Type B pancreatic cell (in vitro differentiated cells): Measurements from ENCODE around the gene SPATA3. TPM values are rescaled to one million over a fixed set of nuclear protein-coding genes. Genes with fewer than 3 reads are reported as not detected.
"Not testable (repeated sequence)": the region's sequence is repeated elsewhere in the genome, so short reads cannot be mapped to it uniquely, and the experiment has no call there.

Source experiments
- DNase-seq: peaks from one replicate; pipeline ENCODE4 v3.0.0; 2021; ENCODE audit warnings: mixed read lengths; ENCODE audit not compliant: unreplicated experiment; ENCODE audit errors: extremely low spot score
- H3K27ac Mint-ChIP-seq: 2 replicates; pipeline ENCODE4 v1.8.0; 2021; ENCODE audit warnings: mild to moderate bottlenecking, mixed read lengths
- H3K27me3 Mint-ChIP-seq: 2 replicates; pipeline ENCODE4 v1.8.0; 2021; ENCODE audit warnings: mixed read lengths
- H3K36me3 Mint-ChIP-seq: 2 replicates; pipeline ENCODE4 v1.8.0; 2021; ENCODE audit warnings: mixed read lengths
- H3K4me1 Mint-ChIP-seq: one replicate; pipeline ENCODE4 v1.8.0; 2021; ENCODE audit warnings: mixed read lengths; ENCODE audit not compliant: unreplicated experiment
- H3K4me3 Mint-ChIP-seq: 2 replicates; pipeline ENCODE4 v1.8.0; 2021; ENCODE audit warnings: mild to moderate bottlenecking, mixed read lengths
- H3K9me3 Mint-ChIP-seq: 2 replicates; pipeline ENCODE4 v1.8.0; 2021; ENCODE audit warnings: mixed read lengths
- CTCF ChIP-seq: fragments of 200-600 bp; sonication (generic); conservative IDR thresholded peaks from 2 replicates; pipeline ENCODE4 v1.5.0; 2021; ENCODE audit warnings: antibody characterized with exemption, mild to moderate bottlenecking
- total RNA-seq: library from RNA; stranded (reverse); gene quantifications from 2 replicates; pipeline ENCODE4 v1.2.1, GENCODE V29; 2021; ENCODE audit warnings: low replicate concordance

Gene SPATA3
- total RNA-seq, 1 donor from 2014 or later, result not detected

- Mint-ChIP-seq H3K4me3 (no peak overlapping the region), H3K27me3 (peaks cover 52% of the 10 kb centered on the region), H3K9me3 (peaks cover 10% of the 10 kb centered on the region), H3K36me3 (peaks cover 3% of the 10 kb centered on the region), H3K27ac (no peak overlapping the region), H3K4me1 (no peaks in the 10 kb centered on the region)
- no peak for DNase-seq
- TF ChIP-seq CTCF, result no peak
Observed at GRCh38 chr2:231001036-231001435, 5.1 kb downstream of the SPATA3 start.

- no peak overlapping the region for H3K27ac Mint-ChIP-seq
Observed at GRCh38 chr2:231001921-231002320, 6.0 kb downstream of the SPATA3 start.

GRCh38 chr2:231002641-231003040 lies 6.7 kb downstream of the SPATA3 start:
- Mint-ChIP-seq H3K27me3 (peaks cover 47% of the 10 kb centered on the region), H3K27ac (no peak overlapping the region), H3K36me3 (peaks cover 3% of the 10 kb centered on the region), H3K4me1 (peaks cover 3% of the 10 kb centered on the region), H3K4me3 (no peak overlapping the region), H3K9me3 (peaks cover 10% of the 10 kb centered on the region)
- TF ChIP-seq CTCF, result no peak
- no peak for DNase-seq

More at GRCh38 chr2:231001921-231002320, 6.0 kb downstream of the SPATA3 start:
- no peak for DNase-seq
- TF ChIP-seq CTCF, result no peak
- Mint-ChIP-seq H3K4me3 (no peak overlapping the region), H3K27me3 (peaks cover 48% of the 10 kb centered on the region), H3K36me3 (peaks cover 3% of the 10 kb centered on the region), H3K4me1 (no peaks in the 10 kb centered on the region), H3K9me3 (peaks cover 10% of the 10 kb centered on the region)

- Mint-ChIP-seq H3K36me3 (peaks cover 3% of the 10 kb centered on the region), H3K27me3 (peaks cover 44% of the 10 kb centered on the region), H3K4me1 (peaks cover 4% of the 10 kb centered on the region), H3K9me3 (peaks cover 10% of the 10 kb centered on the region), H3K27ac (no peak overlapping the region), H3K4me3 (no peak overlapping the region)
- no peak for TF ChIP-seq CTCF
- DNase-seq, result no peak
Observed at GRCh38 chr2:231003186-231003585, 7.3 kb downstream of the SPATA3 start.

GRCh38 chr2:231004930-231005329 lies 9.0 kb downstream of the SPATA3 start:
- H3K4me1 Mint-ChIP-seq, H3K36me3 Mint-ChIP-seq, H3K27ac Mint-ChIP-seq, H3K4me3 Mint-ChIP-seq, DNase-seq: not testable (repeated sequence)
- H3K27me3 Mint-ChIP-seq, result peaks cover 27% of the 10 kb centered on the region
- peaks cover 10% of the 10 kb centered on the region for H3K9me3 Mint-ChIP-seq

- Mint-ChIP-seq H3K27ac (no peak overlapping the region), H3K4me1 (peaks cover 14% of the 10 kb centered on the region), H3K9me3 (peaks cover 10% of the 10 kb centered on the region), H3K27me3 (peaks cover 6% of the 10 kb centered on the region), H3K36me3 (peaks cover 3% of the 10 kb centered on the region), H3K4me3 (no peak overlapping the region)
- no peak for TF ChIP-seq CTCF
- no peak for DNase-seq
Observed at GRCh38 chr2:231007286-231008098, 11.6 kb downstream of the SPATA3 start.
